Activated CD8-positive, alpha-beta memory T cell treated with anti-CD3 and anti-CD28 coated beads for 48 hours (primary cell): ENCODE data around the gene STX2.
"Not testable (repeated sequence)": the region's sequence is repeated elsewhere in the genome, so short reads cannot be mapped to it uniquely, and the experiment has no call there.

Experiments
- DNase-seq, 3 experiments: peaks; one replicate each; pipeline ENCODE4 v3.0.0-alpha.2; 2020; ENCODE audit warnings: low read depth in 2 of 3, low spot score in 2 of 3

Gene STX2

DNA sequence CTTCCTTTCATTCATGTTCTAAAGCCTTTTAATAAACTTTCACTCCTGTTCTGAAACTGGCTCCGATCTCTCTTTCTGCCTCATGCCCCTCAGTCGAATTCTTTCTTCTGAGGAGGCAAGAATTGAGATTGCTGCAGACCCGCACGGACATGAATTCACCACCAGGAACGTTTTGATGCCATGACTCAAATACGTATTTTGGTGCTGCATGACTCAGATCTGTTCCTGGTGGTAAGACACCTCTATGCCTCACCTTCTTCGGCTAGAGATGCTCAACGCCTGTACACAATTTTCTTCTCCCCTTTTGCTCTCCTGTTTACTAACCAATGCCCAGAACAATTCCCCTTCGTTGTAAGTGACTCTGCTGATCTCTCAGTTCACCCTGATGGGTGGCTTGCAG is 70.9 kb downstream of the STX2 start:
- DNase-seq, result no peak

DNA sequence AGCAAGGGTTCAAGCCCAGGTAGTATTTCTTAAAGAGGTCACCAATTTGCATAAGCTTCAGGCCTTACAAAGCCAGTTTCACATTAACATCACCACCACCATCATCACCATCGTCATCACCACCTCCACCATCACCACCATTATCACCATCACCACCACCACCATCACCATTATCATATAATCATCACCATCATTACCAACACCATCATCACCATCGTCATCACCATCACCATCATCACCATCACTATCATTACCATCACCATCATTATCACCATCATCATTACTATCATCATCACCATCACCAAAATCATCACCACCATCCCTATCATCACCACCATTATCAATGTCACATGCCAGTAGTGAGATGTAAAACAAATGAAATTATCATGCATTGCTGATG is 72.6 kb downstream of the STX2 start:
- DNase-seq, result no peak

DNA sequence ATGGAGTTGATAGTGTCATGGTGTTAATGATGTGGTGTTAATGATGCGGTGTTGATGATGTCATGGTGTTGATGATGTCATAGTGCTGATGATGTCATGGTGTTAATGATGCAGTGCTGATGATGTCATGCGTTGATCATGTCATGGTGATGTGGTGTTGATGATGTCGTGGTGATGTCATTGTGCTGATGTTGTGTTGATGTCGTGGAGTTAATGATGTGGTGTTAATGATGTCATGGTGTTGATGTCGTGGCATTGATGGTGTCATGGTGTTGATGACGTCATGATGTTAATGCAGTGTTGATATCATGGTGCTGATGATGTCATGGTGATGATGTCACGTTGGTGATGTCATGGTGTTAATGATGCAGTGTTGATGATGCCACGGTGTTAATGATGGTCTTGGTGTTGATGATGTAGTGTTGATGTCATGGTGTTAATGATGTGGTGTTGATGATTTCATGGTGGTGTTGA is 73.8 kb downstream of the STX2 start:
- no peak for DNase-seq

DNA sequence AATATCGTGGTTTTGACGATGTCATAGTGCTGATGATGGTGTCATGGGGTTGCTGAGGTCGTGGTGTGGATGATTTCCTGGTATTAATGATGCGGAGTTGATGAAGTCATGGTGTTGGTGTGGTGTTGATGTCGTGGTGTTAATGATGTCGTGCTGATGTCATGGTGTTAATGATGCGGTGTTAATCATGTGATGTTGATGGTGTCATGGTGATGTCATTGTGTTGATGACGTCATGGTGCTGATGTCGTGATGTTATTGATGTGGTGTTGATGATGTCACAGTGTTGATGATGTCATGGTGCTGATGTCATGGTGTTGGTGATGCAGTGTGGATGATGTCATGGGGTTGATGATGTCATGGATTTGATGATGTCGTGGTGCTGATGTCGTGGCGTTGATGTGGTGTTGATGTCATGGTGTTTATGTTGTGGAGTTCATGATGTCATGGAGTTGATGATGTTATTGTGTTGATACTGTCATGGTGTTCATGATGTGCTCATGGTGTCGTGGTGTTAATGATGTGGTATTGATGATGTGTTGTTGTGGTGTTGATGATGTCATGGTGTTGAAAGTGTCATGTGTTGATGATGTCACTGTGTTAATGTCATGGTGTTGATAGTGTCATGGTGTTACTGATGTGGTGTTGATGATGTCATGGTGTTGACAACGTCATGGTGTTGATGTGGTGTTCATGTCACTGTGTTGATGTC is 74.4 kb downstream of the STX2 start:
- peak in 1 of 3 experiments; percentile 44 for DNase-seq

DNA sequence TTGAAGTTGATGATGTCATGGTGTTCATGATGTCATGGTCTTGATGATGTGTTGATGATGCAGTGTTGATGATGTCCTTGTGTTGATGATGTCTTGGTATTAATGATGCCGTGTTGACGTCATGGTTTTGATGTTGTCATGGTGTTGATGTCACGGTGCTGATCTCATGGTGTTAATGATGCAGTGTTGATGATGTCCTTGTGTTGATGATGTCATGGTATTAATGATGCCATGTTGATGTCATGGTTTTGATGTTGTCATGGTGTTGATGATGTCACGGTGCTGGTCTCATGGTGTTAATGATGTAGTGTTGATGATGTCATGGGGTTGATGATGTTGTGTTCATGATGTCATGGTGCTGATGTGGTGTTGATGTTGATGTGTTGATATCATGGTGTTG is 75.0 kb downstream of the STX2 start:
- DNase-seq, result no peak

DNA sequence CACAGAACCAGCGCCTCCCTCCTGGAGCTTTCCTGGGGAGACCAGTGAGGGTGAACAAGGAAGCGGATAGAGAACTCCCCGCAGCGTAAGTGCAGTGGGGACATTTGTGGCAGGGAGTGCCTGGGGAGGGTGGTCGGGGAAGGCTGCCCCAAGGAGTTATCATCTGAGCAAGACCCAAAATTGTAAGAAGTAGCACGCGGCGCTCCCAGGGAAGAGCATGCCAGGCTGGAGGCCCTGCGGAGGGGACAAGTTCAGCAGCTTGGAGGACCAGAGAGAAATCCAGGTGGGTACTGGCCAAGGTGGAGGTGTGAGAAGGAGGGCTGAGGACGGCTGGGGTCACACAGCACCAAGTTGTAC is 76.8 kb downstream of the STX2 start:
- DNase-seq, result no peak

DNA sequence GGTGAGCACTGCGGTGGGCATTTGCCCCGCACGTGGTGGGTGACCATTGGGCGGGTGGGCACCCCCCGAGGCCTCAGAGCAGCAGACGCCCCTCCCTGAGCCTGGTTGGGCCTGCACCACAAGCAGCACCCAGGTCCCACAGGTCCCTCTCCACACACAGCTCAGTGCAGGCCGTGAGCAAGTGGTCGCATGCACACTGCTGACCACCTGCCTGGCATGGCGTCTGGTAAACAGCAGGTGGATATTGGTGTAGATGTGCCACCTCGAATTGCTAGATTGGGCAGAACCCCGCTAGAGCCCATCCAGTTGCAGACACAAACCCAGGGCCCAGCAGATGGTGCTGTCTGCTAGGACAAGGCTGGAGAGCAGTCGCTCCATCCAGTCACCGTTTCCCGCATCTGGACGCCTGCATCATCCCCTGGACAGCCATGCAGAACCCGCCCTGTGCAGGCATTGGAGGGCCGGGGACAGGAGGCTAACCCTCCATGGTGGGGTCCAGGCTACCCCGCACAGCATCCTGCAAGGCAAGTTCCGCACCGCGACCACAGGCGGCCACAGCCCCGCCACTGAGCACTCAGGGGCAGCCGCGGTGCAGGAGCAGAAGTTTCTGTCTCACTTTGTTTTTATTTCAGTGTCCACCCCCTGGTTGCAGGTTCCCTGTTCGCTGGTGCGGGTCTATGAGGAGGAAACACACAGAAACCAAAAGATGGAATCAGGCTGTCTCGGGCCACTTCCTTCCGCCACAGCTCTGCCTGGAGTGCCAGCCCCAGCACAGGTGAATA is 77.3 kb downstream of the STX2 start:
- peak in 1 of 3 experiments; percentile 26 for DNase-seq

DNA sequence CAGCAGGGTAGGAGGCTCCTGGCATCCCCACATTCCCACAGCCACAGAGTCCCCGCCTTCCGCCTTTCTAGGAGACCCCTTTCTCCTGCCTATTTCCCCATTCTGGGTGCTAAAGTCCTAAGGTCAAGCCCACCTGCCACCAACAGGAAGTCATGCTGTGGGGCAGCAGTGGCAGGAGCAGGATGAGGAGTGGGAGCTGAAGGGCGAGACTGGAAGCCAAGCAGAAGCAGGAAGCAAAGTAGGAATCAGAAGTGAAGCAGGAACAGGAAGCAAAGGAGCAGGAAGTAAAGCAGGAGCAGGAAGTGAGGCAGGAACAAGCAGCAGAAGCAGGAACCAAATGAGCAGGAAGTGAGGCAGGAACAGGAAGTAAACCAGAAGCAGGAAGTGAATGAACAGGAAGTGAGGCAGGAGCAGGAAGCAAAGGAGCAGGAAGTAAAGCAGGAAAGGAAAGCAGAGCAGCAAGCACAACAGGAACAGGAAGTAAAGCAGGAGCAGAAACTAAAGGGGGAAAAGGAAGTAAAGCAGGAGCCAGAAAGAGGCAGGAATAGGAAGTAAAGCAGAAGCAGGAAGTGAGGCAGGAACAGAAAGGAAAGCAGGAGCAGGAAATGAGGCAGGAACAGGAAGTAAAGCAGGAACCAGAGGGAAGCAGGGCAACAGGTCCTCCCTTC is 84.7 kb downstream of the STX2 start:
- DNase-seq, result no peak

DNA sequence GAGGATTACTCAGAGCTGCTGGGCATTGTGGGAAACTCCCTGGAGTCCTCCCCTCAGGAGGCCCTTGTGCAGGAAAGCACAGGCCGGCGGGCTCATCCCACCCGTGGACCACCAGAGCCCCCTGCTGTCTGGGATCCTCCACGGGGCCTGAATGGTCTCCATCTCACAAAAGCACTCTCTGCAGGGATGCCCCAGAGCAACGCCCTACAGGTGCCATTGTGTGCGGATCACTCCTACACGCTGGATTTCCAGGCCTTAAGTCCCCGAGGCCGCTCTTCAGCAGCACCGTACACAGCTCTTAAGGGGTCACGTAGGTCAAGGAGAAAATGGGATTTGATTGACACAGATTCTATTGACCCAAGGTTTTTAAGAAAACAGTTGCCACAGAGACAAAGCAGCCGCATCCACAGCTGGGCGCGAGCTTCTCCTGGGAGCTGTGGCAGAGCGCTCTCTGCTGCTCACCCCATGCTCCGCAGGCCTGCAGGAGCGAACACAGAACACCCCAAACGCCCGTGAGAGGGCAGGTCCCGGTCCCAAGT is 86.3 kb downstream of the STX2 start:
- DNase-seq, result no peak

DNA sequence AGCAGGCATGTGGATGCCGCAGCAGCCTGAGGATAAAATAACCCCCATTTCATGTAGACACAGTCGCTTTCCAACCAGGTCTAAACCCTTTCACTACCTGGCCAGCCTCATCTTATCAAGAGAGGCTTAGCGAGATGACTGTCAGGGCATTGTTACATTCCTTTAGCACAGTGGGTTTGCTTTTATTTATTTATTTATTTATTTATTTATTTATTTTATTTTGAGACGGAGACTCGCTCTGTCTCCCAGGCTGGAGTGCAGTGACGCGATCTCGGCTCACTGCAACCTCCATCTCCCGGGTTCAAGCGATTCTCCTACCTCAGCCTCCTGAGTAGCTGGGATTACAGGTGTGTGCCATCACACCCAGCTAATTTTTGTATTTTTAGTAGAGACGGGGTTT is 87.0 kb downstream of the STX2 start:
- DNase-seq, result not testable (repeated sequence)

DNA sequence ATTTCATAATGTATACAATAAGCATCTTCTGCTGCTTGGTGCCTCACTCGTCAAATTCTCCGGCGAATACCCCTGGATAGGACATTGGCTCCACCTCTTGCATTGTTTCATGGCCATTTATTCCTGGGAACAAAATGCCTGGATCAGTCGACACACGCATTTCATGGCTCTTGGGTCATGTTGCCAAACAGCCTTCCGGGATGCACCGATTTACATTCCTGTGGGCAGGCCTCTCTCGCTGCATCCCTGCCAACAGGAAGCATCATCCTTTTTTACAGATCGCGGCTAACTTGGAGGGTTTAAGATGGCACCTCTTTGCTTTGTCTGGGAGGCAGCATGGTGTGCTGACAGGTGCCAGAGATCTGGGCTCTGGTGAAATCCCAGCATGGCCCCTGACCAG is 90.3 kb downstream of the STX2 start:
- DNase-seq, result no peak

DNA sequence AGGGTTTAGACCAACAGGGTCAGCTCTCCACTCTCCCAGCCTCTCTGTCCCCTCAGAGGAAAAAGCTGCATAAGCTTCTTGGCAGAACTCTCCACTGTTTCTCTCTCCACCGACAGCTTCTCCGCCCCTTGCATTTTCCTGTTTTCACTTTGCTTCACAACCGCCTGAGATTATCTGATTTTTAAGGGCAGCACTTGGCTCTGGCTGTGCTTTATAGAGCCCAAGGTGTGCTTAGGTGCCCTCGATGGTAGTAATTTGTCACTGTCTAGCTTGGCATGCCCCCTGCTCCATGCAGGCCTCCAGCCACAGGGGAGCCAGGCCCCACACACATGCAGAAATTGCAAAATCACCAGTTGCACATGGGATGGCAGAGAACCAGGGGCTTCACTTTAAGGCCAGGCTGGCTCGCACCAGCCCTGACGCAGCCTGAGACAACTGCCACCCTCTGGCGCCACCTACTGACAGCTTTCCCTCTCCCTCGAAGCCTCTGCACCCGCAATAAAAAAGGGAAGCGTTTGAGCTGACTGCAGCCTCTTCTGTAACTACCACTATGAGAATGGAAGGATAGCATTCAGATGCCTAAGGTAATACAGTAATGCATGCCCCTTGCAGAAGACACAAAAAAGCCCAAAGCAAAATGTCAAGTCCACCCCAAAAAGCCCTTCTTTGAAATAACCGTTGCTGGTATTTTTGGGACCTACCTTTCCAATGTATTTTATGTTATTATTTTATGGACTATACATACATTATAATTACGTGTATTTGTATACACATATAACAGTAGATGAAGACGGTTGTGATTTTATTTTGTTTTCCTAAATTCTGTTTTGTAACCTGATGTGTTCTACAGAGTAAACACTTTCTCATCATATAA is 90.9 kb downstream of the STX2 start:
- peak; percentile 23 to 62 (median 60) for DNase-seq

DNA sequence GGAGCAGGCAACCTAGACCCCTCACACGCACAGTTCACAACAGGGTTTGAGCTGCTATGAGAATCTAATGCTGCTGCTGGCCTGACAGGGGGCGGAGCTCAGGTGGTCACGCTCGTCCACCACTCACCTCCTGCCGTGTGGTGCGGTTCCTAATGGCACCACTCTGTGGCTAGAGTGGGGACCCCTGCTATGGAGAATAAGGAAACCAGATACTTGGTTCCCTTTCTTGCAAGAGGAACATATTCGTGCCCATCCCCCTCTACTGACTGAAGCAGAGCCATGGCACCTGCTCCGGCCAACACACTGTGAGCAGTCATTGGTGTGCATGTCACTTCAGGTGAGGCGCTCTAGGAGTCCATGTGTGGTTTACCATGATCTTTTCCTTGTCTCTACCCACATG is 92.5 kb downstream of the STX2 start:
- no peak for DNase-seq

DNA sequence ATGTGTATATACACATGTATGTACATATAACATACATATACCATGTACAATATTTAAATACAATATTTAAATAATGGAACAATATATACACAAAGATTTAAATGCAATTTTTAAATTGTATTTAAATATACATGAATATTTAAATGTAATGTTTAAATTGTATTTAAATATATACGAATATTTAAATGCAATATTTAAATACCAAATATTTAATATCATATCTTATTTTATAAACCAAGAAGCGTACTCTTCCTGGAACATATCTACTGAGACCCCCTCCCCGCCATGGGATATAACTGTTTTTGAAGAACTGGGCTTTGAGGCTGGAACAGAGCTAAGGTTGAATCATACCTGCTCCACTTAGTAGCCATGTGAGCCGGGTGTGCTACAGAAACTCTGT is 93.1 kb downstream of the STX2 start:
- no peak for DNase-seq

DNA sequence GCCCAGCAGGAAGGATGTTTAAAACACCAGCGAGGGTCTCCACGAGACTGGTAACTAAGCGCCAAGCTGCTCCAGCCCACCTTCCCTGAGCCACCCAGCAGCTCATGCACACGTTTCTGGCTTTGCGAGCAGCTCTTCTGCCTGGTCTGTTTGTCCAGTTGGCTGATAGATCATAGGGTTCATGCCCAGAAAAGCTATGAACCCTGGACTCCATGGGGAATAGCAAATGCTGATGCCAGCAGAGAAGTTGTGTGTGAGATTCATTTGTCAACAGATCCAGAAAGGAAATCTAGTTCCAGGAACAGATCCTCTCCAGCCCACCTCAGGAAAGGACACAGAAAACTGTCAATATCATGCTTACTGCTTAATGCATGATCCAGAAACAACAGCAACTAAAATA is 94.8 kb downstream of the STX2 start:
- DNase-seq, result no peak

DNA sequence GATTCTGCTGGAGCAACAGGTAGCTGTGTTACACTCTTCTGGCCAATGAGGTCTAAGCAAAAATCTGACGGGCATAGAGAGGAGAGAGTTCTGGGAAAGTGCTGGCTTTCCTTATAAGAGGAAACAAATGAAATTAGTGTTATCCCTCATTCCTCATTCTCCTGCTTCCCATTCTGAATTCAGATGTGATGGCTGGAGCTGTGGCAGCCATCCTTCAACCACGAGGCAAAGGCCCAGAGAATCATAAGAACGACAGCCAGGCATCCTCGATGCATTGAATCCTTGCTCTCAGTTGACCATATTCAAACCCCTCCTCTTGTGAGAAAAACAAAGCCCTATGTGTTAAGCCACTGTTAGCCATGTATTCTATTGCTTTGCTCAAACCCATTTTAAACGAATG is 95.4 kb downstream of the STX2 start:
- no peak for DNase-seq

DNA sequence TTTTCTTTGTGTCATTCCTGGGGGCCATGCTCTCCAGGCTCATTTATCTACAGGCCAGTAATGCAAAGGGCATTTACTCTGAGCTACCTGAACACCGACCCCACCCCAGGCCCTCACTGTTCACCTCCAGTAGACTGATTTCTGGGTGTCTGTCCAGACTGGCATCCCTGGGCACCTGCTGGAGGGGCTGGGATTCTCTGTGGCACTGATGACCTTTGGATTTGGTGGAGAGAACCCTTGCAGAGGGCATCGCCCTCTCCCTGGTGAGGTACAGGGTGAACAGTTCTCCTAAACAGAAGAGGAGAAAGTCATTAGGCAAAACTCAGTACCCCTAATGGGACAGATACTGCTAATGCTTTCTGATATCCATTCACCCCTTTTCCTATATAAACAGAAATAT is 95.9 kb downstream of the STX2 start:
- no peak for DNase-seq

DNA sequence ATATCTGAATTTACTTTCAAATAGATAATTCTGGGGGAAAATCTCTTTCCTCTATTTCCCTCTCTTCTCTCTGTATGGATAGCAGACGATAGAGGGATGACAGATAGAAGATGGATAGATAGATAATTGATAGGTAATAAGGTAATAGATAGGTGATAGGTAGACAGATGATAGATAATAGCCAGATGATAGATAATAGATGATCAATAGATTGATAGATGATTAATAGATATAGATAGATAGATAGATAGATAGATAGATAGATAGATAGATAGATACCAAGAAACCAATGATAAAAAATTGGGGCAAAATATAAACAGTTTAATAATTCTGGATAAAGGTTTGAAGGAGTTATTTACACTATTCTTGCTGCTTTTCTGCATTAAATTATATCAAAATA is 96.3 kb downstream of the STX2 start:
- no peak for DNase-seq

DNA sequence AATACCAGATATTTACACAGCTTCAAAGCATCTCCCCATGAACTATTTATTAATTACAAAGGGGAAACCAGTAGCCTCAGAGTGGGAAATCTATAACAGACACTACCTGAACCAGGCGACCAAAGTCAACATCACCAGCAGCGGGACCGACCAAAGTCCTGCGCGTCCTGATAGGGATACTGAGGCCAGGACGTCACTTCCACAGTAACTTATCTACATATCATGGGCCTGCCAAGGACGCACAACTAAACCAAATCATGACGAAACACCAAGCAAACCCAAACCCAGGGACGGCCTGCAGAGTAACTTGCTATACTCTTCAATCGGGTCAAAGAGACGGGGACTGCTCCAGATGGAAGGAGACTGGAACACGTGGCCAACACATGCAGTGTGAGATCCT is 96.9 kb downstream of the STX2 start:
- DNase-seq, result no peak
